ENCODE measurements around the gene VAV2.

The VAV2 gene

DNA sequence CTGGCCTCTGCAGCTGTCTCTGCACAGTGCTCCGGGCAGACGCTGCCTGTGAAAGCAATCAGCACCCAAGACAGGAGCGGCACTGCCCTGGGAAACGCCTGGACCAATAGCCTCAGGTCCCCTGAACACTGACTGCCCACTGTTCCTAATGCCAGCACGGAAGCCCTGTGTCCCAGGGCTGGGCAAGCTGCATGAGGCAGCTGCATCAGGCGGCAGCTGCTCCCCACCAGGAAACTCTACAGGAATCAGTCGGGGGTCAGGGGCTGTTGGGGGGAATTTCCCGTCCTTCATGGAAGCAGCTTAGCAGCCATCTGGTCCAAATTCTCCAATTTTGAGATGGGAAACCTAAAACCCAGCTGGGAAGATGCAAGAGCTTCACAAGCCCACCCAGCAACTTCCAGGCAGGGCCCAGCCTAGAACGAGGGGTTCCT is 118.6 kb downstream of the VAV2 start:
- peak; percentile 44 for DNase-seq (ENCODE audit: low read depth)

DNA sequence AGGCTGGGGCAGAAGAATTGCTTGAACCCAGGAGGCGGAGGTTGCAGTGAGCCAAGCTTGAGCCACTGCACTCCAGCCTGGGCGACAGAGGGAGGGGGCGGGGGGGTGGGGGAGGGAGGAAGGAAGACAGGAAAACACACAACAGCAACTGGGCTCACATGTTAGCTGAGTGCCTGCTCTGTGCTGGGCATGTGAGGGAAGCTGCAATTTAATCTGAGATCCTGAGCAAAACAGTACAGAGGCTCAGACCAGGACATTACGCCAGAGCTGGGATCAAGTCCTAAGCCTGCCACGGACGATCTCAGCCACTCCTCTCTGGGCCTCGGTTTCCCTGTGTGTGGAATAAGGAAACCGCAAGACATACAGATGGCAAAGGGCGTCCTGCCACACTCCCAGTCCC is 119.1 kb downstream of the VAV2 start:
- no peak for DNase-seq (ENCODE audit: low read depth)

DNA sequence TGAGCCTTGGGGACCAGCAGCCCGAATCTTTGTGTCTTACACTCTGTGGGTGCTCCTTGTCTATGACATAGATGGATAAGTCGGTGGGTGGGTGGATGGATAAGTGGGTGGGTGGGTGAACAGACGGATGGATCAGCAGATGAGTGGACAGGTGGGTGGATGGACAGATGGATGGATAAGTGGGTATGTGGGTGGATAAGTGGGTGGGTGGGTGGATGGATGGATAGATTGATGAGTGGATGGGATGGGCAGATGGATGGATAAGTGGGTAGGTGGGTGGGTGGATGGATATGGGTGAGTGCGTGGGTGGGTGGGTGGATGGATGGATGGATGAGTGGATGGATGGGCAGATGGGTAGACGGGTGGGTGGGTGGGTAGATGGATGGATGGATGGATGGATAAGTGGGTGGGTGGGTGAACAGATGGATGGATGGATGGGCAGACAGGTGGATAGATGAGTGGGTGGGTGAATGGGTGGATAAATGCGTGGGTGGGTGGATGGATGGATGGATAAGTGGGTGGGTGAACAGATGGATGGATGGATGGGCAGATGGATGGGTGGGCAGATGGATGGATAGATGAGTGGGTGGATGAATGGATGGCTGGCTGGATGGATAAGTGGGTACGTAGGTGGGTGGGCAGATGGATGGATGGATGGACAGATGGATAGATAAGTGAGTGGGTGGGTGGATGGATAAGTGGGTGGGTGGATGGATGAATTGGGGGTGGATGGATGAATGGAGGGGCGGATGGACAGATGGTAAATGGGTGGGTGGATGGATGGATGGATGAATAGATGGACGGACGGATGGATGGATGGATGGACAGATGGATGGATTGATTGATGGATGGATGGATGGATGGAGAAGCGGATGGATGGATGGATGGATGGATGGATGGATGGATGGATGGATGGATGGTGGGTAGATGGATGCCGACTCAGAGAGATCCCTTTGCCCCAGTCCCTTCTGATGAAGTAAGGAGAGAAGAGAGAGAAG is 121.2 kb downstream of the VAV2 start:
- DNase-seq (ENCODE audit: low read depth) = no peak

DNA sequence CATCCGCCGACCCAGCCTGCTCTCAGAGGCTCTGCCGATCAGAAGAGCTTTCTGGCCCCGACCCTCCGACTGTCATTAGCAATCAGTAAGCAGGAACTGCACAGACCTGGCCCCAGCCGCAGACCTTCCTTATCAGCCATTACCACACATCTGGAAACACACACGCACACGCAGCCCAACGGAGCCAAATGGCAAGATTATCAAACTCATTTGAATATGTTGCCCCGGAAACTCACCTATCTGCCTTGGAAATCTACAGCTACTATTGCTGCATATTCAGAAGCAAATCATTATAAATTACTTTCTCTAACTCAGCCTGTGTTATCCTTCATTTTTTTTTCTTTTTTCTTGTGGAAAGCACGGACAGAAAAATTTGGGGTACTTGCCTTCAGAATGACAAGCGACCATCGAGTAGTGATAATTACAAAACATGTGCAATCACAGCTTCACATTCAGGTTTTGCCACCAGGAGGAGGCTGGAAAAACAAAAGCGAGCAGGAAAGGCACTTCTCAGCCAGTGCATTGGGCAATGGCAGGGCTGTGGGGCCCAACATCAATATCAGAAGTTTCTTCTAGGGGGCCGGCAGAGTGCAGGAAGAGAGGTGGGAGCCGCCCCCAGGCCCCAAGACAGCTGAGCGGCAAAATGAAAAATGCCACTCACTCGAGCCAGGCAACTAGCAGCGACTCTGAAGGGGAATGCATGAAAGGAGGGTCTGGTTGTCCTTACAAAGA is 122.3 kb downstream of the VAV2 start:
- DNase-seq (ENCODE audit: low read depth) = no peak

- no peak for DNase-seq (ENCODE audit: low read depth)
Observed at GRCh38 chr9:133868203-133868602, 123.9 kb downstream of the VAV2 start.

GRCh38 chr9:133866946-133867345 is 125.2 kb downstream of the VAV2 start:
- DNase-seq (ENCODE audit: low read depth) = no peak

DNA sequence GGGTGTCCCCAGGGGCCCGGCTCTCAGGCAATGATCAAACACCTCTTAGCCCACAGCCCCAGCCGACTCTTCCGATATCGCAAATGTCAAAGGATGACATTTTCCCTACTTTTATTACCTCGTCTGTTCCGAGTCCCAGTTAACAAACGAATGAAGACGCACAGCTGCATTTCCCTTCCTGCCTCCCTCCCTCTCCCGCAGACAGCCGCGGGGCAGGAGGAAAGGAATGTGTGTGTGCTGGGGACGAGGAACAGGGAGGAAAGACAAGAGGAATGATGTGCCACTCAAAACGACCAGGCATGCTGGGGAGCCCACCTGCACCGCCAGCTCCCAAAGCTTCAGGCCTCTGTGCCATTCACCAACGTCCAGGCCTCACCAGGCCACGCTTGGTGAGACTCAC is 128.1 kb downstream of the VAV2 start:
- peak; percentile 78 for DNase-seq (ENCODE audit: low read depth)

DNA sequence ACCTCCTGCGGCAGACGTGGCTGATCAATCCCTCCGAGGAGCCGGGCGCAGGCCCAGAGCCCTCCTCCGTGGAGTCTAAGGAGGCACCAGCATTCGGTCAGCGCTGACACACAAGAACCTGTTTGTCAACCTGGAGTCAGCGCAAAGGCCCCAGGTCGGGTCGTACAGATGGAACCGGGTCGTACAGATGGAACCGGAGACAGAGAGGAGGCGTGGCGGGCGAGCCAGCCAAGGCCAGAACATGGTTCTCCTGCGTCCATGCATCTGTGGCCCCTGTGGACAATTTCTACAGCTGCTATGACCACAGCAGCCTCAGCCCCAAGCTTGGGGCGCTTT is 128.9 kb downstream of the VAV2 start:
- DNase-seq (ENCODE audit: low read depth) = no peak

- no peak for DNase-seq (ENCODE audit: low read depth)
Observed at GRCh38 chr9:133862585-133863256, 129.4 kb downstream of the VAV2 start.

GRCh38 chr9:133861692-133862091 is 130.4 kb downstream of the VAV2 start:
- no peak for DNase-seq (ENCODE audit: low read depth)

DNA sequence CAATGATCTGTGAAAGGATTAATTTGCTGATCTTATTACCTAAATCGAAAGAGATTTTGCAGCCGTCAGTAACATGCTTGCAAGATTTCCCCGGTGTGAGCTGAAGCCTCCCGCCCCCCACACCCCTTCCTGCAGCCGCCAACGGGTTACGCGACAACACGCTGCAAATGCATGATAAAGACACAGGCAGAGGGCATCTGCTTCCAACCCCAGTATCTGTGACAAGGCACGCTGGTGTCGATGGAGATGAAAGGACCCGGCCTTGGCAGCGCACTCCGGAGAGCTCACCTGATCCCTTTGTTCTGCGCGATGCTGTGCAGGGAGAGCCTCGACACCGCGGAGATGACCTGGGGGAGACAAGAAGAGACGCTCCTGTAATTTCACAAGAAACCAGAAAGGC is 131.0 kb downstream of the VAV2 start:
- no peak for DNase-seq (ENCODE audit: low read depth)

GRCh38 chr9:133858771-133859170 is 133.4 kb downstream of the VAV2 start:
- no peak for DNase-seq (ENCODE audit: low read depth)

- DNase-seq (ENCODE audit: low read depth) = no peak
Observed at GRCh38 chr9:133857639-133858038, 134.5 kb downstream of the VAV2 start.

DNA sequence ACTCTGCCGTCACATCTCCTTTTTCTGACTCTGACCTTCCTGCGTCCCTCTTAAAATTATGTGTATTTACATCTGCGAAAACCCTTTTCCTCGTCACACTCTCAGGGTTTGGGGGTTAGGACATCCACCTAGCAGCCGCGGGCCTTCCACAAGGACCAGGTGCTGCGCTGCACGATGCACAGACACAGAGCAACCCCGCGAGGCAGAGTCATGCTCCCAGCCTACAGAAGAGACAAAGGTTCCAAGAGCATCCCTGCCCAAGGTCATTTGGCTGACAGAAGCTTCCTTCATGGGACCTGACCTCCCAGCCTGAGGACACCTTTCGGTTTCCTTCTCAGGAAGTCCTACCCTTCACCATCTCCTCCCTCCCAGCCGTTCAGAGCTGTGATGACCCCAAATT is 135.3 kb downstream of the VAV2 start:
- DNase-seq (ENCODE audit: low read depth) = no peak

DNA sequence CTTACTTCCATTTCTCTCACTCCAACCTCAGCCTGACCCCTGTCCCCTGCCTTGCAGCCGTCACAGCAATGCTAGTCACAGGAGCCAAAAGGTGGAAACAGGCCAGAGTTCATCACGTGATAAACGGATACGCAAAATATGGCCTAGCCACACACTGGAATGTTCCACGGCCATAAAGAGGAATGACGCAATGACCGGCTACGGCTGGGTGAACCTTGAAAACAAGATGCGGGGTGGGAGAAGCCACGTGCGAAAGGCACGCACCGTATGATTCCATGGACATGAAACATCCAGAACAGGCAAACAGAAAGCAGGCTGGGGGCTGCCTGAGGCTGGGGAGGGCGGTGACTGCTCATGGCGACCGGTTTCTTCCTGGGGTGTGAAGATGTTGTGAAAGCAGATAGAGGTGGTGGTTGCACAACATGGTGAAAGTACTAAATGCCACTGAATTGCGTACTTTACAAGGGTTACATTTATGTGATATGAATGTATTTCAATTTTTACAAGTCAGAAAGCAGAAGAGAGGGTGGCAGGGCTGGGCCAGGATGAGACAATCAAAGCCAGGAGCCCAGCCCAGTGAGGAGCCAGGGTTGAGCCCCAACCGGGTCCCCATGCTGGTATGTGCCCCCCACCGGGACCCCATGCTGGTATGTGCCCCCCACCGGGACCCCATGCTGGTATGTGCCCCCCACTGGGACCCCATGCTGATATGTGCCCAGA is 136.2 kb downstream of the VAV2 start:
- peak; percentile 65 for DNase-seq (ENCODE audit: low read depth)

DNA sequence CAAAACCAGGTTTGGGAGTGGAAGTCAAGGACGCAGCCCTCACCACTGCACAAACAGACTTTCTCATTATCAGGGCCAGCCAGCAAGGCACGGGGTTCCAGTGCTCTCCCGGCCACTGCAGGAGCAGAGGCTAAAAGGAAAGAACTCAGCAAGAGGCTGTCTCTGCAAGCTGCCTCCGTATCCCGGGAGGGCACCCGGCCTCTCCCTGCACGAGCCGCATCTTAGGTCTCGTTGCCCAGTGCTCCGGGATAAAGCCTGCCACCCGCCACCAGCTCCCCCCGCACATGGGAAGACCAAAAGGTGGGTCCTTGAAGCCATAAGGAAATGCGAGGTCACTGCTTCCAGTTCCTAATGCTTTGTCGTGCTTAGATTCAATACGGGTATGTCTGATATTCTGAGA is 136.8 kb downstream of the VAV2 start:
- no peak for DNase-seq (ENCODE audit: low read depth)

DNA sequence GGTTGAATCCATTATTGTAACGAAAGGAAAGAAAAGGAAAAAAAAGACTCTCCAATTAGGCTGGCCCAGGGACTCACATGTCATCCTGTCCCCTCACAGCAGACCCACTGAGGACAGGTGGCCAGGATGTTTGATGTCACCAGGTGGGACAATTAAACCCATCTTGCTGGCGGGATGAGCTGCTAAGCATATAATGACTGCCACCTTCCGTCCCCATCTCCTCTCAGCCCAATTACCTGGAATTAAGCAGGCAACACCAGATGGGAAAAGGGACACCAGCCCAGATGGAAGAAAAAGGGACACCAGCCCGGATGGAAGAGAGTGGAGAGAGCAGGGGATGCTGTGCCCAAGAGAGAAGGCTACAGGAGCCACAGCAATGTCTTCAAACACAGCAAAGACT is 137.4 kb downstream of the VAV2 start:
- no peak for DNase-seq (ENCODE audit: low read depth)

- DNase-seq (ENCODE audit: low read depth) = no peak
Observed at GRCh38 chr9:133854048-133854447, 138.1 kb downstream of the VAV2 start.

DNA sequence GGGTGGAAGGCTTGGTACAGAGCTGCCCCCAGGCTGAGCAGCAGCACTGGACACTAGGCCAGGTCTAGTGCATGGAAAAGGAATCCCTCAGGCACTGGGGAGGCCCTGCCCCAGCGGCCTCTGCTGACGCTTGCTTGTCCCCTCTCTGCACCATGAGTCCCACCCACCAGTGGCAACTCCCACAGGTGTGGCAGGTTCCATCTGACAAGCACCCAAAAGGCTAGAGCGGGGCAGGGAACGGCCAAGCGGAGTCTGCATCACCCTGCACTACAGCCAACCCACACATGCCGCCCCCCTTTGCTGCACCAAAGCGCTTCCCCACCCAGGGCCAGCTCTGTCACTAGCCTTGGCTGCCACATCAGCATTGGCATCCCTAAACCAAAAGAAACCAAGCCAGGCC is 138.8 kb downstream of the VAV2 start:
- no peak for DNase-seq (ENCODE audit: low read depth)

DNA sequence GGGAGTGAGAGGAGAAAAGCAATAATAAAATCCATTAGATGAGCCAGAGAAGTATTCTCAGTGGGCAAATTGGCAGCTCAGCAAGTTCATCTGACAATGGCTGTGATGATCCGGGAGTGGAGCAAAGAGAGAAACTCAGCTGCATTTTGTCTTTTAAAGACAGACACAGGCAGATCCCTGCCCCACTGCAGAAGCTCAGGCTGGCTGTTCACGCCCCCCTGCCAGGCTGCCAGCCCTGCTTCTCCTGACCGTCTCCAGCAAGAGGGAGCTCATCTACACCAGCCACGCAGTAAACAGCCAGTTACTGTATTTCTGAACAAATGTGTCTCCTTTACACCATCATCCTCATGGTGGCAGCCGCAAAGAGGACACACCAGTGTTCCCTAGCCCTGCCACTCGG is 139.7 kb downstream of the VAV2 start:
- DNase-seq (ENCODE audit: low read depth) = no peak

DNA sequence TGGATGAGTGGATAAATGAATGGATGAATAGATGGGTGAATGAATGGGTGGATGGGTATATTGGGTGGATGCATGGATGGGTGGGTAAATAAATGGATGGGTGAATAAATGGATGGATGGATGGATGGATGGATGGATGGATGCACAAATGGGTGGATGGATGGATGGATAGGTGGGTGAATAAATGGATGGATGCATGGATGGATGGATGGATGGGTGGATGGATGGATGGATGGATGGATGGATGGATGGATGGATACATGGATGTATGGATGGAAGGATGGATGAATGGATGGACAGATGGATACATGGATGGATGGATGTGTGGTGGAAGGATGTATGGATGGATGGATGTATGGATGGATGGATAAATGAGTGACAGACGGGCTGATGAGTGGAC is 140.4 kb downstream of the VAV2 start:
- no peak for DNase-seq (ENCODE audit: low read depth)

DNA sequence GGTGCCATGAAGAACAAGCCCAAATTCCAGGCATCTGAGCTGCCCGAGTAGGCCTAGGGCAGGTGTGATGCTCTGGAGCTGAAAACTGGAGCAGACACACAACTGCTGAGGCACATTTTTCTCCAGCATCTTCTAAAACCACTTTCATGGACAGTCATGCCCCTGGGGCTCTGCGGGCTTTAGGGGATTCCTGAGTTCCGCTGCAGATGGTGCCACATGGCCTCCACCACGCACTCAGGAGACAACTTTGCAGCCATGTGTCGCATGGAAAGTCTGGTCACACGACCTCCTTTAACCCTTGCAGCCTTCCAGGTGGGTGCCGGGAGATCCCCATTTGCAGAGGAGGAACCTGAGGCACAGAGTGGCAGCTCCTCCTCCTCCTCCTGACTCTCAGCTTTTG is 141.2 kb downstream of the VAV2 start:
- no peak for DNase-seq (ENCODE audit: low read depth)

Measured in EH (cell line).